ENCODE measurements around the gene TRAF6. TPM values are rescaled to one million over a fixed set of nuclear protein-coding genes. Genes with fewer than 3 reads are reported as not detected.
"Not testable (repeated sequence)": the region's sequence is repeated elsewhere in the genome, so short reads cannot be mapped to it uniquely, and the experiment has no call there.

TRAF6 gene
- total and polyA plus RNA-seq, 9 of the 15 experiments (the other 6 are each of a cell fraction or from before 2014, with no cell fraction given), result 2.0 to 13.1 (median 8.2) TPM

DNA sequence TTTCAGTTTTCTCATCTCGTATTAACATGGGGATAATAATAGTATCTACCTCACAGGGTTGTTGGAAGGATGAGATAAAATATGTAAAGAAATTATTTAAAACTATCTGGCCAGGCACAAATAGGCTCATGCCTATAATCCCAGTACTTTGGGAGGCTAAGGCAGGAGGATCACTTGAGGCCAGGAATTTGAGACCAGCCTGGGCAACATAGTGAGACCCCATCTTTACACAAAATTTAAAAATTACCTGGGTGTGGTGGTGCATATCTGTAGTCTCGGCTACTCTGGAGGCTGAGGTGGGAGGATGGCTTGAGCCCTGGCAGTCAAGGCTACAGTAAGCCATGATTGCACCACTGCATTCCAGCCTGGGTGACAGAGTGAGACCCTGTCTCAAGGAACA, 990 bp upstream of the TRAF6 start:
- H3K27me3 ChIP-seq (ENCODE audit: control insufficient read depth in 2 of 2, insufficient read depth in 2 of 2, low read length in 2 of 2); ATAC-seq; H3K9me3 ChIP-seq (replicated peaks; ENCODE audit: control insufficient read depth, insufficient read depth, low read depth, low read length); H3K27ac ChIP-seq (ENCODE audit: extremely low read depth, low read depth, low read length); H3K36me3 ChIP-seq (ENCODE audit: control insufficient read depth, insufficient read depth, low read length); H3K9me1 ChIP-seq (ENCODE audit: control insufficient read depth, insufficient read depth, low read length); DNase-seq (ENCODE audit: extremely low read depth in 1 of 4, low spot score in 3 of 4); in situ Hi-C loops (cut with MboI); CTCF ChIA-PET (ENCODE audit: low intra/inter-chr PET ratio); FAIRE-seq; BruUV-seq (replicated peaks); H3K4me1 ChIP-seq (replicated peaks in 1 of 2; ENCODE audit: control insufficient read depth in 2 of 2, insufficient read depth in 2 of 2, low read length in 2 of 2); H4K20me1 ChIP-seq (replicated peaks; ENCODE audit: control insufficient read depth, insufficient read depth, low read length): not testable (repeated sequence)
- peak overlapping the region; percentile 98 for H2AFZ ChIP-seq (ENCODE audit: low read depth, low read length)
- peaks cover 32% of the 10 kb centered on the region for H3K79me2 ChIP-seq (ENCODE audit: control insufficient read depth, insufficient read depth, low read length)
- 66% methylated on average over 2 of the region's 2 CpGs for WGBS (ENCODE audit: insufficient coverage, low coverage, missing lambda C conversion rate)
- peak overlapping the region in 1 of 2 experiments; percentile 86; a peak in 1 of 4 replicates for H3K9ac ChIP-seq (ENCODE audit: insufficient read depth in 1 of 2, low read depth in 2 of 2, low read length in 2 of 2)
- peak overlapping the region; percentile 95 for H3K4me2 ChIP-seq (ENCODE audit: insufficient read depth, low read length)
- intact Hi-C loops (cut with micrococcal nuclease), result loop anchor here (5.0 kb wide), 1 partner anchor 161 kb away; no protein-coding TSS in a partner anchor
- POLR2A ChIA-PET, result interaction anchor here (1.0 kb wide), 1 partner anchor 219 kb away, joined by 3 read pairs; no protein-coding TSS in a partner anchor
- TF ChIP-seq ZNF121 (CRISPR knock-in tag; conservative IDR thresholded peaks at IDR 0.05), result peak; percentile 82
- peak; percentile 52 for TF ChIP-seq RBM25 (IDR thresholded peaks at IDR 0.05; ENCODE audit: low read depth, low read length, severe bottlenecking)
- H3K4me3 ChIP-seq, result peak overlapping the region; percentile 92

DNA sequence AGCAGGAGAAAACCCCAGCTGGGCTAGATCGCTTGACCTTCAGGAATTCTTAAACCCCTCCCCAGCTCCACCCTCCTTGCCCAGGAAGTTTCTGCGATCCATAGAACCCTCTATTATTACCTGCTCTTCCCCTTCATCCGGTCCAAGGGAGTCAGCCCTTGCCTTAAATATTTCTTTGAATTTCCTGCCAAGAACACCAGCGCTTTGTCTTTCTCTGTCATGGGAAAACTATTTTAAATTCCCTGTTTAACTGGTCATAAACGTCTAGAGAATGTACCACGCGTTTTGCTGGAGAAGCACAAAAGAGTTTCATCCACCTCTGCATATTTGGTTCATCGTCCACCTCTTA, 496 bp upstream of the TRAF6 start:
- H3K4me2 ChIP-seq (ENCODE audit: insufficient read depth, low read length), result peak overlapping the region; percentile 95
- no peaks in the 10 kb centered on the region for H3K27me3 ChIP-seq (ENCODE audit: control insufficient read depth in 2 of 2, insufficient read depth in 2 of 2, low read length in 2 of 2)
- DNase-seq (ENCODE audit: extremely low read depth in 1 of 4, low spot score in 3 of 4) (no peak), FAIRE-seq (no peak), ATAC-seq (no peak)
- H3K27ac ChIP-seq (ENCODE audit: extremely low read depth, low read depth, low read length), result peak overlapping the region; percentile 92
- intact Hi-C loops (cut with micrococcal nuclease) (loop anchor here (5.0 kb wide), 1 partner anchor 162 kb away; no protein-coding TSS in a partner anchor), in situ Hi-C loops (cut with MboI) (no loop called here)
- ChIA-PET CTCF (ENCODE audit: low intra/inter-chr PET ratio) (no interaction called here), POLR2A (interaction anchor here (1.0 kb wide), 1 partner anchor 218 kb away, joined by 3 read pairs; no protein-coding TSS in a partner anchor)
- no peaks in the 10 kb centered on the region for H4K20me1 ChIP-seq (replicated peaks; ENCODE audit: control insufficient read depth, insufficient read depth, low read length)
- no peaks in the 10 kb centered on the region; the same call in 1 of the 2 replicates for H3K9me3 ChIP-seq (replicated peaks; ENCODE audit: control insufficient read depth, insufficient read depth, low read depth, low read length)
- no peaks in the 10 kb centered on the region for H3K9me1 ChIP-seq (ENCODE audit: control insufficient read depth, insufficient read depth, low read length)
- H3K79me2 ChIP-seq (ENCODE audit: control insufficient read depth, insufficient read depth, low read length), result peaks cover 37% of the 10 kb centered on the region
- H2AFZ ChIP-seq (ENCODE audit: low read depth, low read length), result peak overlapping the region; percentile 98
- peak overlapping the region; percentile 92 for H3K4me3 ChIP-seq
- H3K4me1 ChIP-seq (replicated peaks in 1 of 2; ENCODE audit: control insufficient read depth in 2 of 2, insufficient read depth in 2 of 2, low read length in 2 of 2), result peaks cover 0 to 4% of the 10 kb centered on the region in 2 experiments; a peak in 3 of 5 replicates
- H3K9ac ChIP-seq (ENCODE audit: insufficient read depth in 1 of 2, low read depth in 2 of 2, low read length in 2 of 2), result peak overlapping the region; percentile 86 to 97
- no peak for TF ChIP-seq FOXM1 (IDR thresholded peaks at IDR 0.05; ENCODE audit: low read depth)
- no peak for TF ChIP-seq FOXM1 (CRISPR knock-in tag; IDR thresholded peaks at IDR 0.05; ENCODE audit: low read depth)
- TF ChIP-seq, protein P1, sequence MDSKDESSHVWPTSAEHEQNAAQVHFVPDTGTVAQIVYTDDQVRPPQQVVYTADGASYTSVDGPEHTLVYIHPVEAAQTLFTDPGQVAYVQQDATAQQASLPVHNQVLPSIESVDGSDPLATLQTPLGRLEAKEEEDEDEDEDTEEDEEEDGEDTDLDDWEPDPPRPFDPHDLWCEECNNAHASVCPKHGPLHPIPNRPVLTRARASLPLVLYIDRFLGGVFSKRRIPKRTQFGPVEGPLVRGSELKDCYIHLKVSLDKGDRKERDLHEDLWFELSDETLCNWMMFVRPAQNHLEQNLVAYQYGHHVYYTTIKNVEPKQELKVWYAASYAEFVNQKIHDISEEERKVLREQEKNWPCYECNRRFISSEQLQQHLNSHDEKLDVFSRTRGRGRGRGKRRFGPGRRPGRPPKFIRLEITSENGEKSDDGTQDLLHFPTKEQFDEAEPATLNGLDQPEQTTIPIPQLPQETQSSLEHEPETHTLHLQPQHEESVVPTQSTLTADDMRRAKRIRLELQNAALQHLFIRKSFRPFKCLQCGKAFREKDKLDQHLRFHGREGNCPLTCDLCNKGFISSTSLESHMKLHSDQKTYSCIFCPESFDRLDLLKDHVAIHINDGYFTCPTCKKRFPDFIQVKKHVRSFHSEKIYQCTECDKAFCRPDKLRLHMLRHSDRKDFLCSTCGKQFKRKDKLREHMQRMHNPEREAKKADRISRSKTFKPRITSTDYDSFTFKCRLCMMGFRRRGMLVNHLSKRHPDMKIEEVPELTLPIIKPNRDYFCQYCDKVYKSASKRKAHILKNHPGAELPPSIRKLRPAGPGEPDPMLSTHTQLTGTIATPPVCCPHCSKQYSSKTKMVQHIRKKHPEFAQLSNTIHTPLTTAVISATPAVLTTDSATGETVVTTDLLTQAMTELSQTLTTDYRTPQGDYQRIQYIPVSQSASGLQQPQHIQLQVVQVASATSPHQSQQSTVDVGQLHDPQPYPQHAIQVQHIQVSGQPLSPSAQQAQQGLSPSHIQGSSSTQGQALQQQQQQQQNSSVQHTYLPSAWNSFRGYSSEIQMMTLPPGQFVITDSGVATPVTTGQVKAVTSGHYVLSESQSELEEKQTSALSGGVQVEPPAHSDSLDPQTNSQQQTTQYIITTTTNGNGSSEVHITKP (IDR thresholded peaks at IDR 0.05; ENCODE audit: partially characterized antibody), result no peak
- TF ChIP-seq, protein P2, sequence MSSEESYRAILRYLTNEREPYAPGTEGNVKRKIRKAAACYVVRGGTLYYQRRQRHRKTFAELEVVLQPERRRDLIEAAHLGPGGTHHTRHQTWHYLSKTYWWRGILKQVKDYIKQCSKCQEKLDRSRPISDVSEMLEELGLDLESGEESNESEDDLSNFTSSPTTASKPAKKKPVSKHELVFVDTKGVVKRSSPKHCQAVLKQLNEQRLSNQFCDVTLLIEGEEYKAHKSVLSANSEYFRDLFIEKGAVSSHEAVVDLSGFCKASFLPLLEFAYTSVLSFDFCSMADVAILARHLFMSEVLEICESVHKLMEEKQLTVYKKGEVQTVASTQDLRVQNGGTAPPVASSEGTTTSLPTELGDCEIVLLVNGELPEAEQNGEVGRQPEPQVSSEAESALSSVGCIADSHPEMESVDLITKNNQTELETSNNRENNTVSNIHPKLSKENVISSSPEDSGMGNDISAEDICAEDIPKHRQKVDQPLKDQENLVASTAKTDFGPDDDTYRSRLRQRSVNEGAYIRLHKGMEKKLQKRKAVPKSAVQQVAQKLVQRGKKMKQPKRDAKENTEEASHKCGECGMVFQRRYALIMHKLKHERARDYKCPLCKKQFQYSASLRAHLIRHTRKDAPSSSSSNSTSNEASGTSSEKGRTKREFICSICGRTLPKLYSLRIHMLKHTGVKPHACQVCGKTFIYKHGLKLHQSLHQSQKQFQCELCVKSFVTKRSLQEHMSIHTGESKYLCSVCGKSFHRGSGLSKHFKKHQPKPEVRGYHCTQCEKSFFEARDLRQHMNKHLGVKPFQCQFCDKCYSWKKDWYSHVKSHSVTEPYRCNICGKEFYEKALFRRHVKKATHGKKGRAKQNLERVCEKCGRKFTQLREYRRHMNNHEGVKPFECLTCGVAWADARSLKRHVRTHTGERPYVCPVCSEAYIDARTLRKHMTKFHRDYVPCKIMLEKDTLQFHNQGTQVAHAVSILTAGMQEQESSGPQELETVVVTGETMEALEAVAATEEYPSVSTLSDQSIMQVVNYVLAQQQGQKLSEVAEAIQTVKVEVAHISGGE (CRISPR knock-in tag; IDR thresholded peaks at IDR 0.05), result no peak
- no peak for TF ChIP-seq CREB1 (IDR thresholded peaks at IDR 0.05)
- TF ChIP-seq CREB1 (CRISPR knock-in tag; IDR thresholded peaks at IDR 0.05), result no peak
- TSS peak; percentile 80 for BruUV-seq (replicated peaks)
- peaks cover 7% of the 10 kb centered on the region; the same call in 1 of the 3 replicates for H3K36me3 ChIP-seq (ENCODE audit: control insufficient read depth, insufficient read depth, low read length)
- 8% methylated on average over 8 of the region's 8 CpGs for WGBS (ENCODE audit: insufficient coverage, low coverage, missing lambda C conversion rate)
